Right lobe of liver (tissue), 6 donors: ENCODE results near the gene SPI1. TPM values are rescaled to one million over a fixed set of nuclear protein-coding genes. Genes with fewer than 3 reads are reported as not detected.

Experiments
- ATAC-seq, 4 donors: fragments of 200-7000 bp; cut with Tn5 transposase; one replicate each; pipeline ENCODE4 v1.9.1; 2020; ENCODE audit warnings: mild to moderate bottlenecking in 4 of 4, moderate library complexity in 4 of 4
- DNase-seq, 3 donors: peaks; one replicate each; pipeline ENCODE4 v3.0.0-alpha.2; 2020
- H3K27ac ChIP-seq, 3 donors: fragments of 200-600 bp; one replicate each; pipeline ENCODE4 v1.8.0; 2022
- H3K27me3 ChIP-seq, 2 donors: fragments of 200-600 bp; one replicate each; pipeline ENCODE4 v1.8.0; 2022
- H3K36me3 ChIP-seq, 4 donors: fragments of 200-600 bp; sonication (generic) in 1 of 4; one replicate each; pipeline versions ENCODE4 v1.5.1 to v1.8.0; 2017 to 2022; ENCODE audit warnings: control low read depth in 1 of 4
- H3K4me1 ChIP-seq, 4 donors: fragments of 200-600 bp; sonication (generic) in 1 of 4; one replicate each; pipeline versions ENCODE4 v1.5.1 to v1.8.0; 2017 to 2022; ENCODE audit warnings: control low read depth in 1 of 4
- H3K4me3 ChIP-seq, 3 donors: fragments of 200-600 bp; one replicate each; pipeline ENCODE4 v1.8.0; 2022
- H3K9me3 ChIP-seq, 4 donors: fragments of 200-600 bp; sonication (generic) in 1 of 4; one replicate each; pipeline versions ENCODE4 v1.5.1 to v1.8.0; 2017 to 2022; ENCODE audit warnings: control low read depth in 1 of 4
- POLR2A ChIP-seq: fragments of 450-650 bp; IDR thresholded peaks from one replicate; pipeline ENCODE4 v1.6.1; 2017; ENCODE audit warnings: antibody characterized with exemption, mild to moderate bottlenecking
- WGBS: methylation state at CpG from one replicate; pipeline ENCODE4 v1.1.6; 2018; ENCODE audit warnings: low coverage, low lambda C conversion rate; ENCODE audit not compliant: insufficient coverage; ENCODE audit errors: missing lambda C conversion rate; 5-methylcytosine and 5-hydroxymethylcytosine counted together
- intact Hi-C, 2 donors: fragments of 100-400 bp; cut with DNase I; formaldehyde crosslinking; loops; one replicate each; pipeline versions ENCODE4 v1.11.2 to v1.14.1; 2022
- total RNA-seq, 6 experiments: library from RNA; depleted of rRNA in 2 of 6; stranded (reverse); fragments of >200 nt in 2 of 6; fragmentation: NEBNext Ultra II Directional in 3 of 6; extraction: Animal tissue kit (Norgen Biotek cat#: 25700) in 3 of 6; gene quantifications; one replicate each; pipeline versions ENCODE4 v1.1.0 to v1.2.4, GENCODE V29; 2016 to 2023
- TF ChIP-seq, protein P1 (sequence below), 4 donors: fragments of 200-600 bp in 3 of 4; fragments of 450-650 bp in 1 of 4; IDR thresholded peaks; one replicate each; pipeline versions ENCODE4 v1.5.1 to v1.8.0; 2016 to 2022; ENCODE audit warnings: antibody characterized with exemption in 4 of 4, mild to moderate bottlenecking in 2 of 4
- donor health status: DM: no; HTN: yes; CAD: no.
- donor health status: DM: no; HTN: no; CAD: no.
- donor health status: DM: no; HTN: no; CAD: no.
- donor health status: DM: no; HTN: yes; CAD: no.
- donor health status: DM: no; HTN: yes; CAD: no.

The SPI1 gene
- total RNA-seq, 6 experiments from 2014 or later: 7.5 to 29.1 (median 10.1) TPM

DNA sequence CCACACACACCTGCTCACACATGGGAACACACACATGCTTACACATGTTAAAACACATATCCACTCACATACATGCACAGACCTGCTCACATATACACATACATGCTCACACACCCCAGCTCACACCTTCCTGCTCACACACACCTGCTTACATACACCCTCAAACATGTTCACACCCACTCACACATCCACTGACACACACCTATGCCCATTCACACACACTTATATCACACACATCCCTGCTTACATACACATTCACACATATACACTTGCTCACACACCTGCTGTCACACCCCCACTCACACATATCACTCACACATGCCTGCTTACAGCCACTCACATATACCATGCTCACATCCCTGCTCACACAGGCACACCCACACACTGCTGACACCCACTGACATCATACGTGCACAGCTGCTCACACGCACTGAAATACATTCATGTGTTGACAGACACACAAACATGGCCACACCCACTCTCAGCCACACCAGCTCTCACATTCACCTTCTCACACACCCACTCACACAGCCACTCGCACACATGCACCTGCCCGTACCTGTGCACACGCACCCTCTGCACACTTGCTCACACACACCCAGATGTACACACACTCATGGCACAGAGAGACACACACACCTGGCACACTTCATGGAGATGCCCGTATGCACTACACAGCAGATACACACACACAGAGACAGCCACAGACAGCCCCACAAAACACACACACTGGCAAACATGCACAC lies 20.2 kb downstream of the SPI1 start:
- intact Hi-C loops: loop anchor here in 1 of 2 donors (10.0 kb wide), 1 partner anchor 93 kb away; no protein-coding TSS in a partner anchor
- Histone ChIP-seq H3K9me3 (no peaks in the 10 kb centered on the region), H3K4me1 (no peaks in the 10 kb centered on the region), H3K4me3 (no peak overlapping the region), H3K27ac (no peak overlapping the region), H3K27me3 (no peaks in the 10 kb centered on the region), H3K36me3 (no peaks in the 10 kb centered on the region)
- no peak for TF ChIP-seq POLR2A
- TF ChIP-seq, protein P1, sequence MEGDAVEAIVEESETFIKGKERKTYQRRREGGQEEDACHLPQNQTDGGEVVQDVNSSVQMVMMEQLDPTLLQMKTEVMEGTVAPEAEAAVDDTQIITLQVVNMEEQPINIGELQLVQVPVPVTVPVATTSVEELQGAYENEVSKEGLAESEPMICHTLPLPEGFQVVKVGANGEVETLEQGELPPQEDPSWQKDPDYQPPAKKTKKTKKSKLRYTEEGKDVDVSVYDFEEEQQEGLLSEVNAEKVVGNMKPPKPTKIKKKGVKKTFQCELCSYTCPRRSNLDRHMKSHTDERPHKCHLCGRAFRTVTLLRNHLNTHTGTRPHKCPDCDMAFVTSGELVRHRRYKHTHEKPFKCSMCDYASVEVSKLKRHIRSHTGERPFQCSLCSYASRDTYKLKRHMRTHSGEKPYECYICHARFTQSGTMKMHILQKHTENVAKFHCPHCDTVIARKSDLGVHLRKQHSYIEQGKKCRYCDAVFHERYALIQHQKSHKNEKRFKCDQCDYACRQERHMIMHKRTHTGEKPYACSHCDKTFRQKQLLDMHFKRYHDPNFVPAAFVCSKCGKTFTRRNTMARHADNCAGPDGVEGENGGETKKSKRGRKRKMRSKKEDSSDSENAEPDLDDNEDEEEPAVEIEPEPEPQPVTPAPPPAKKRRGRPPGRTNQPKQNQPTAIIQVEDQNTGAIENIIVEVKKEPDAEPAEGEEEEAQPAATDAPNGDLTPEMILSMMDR (IDR thresholded peaks at IDR 0.05): no peak
- 100% methylated on average over 5 of the region's 6 CpGs for WGBS
- DNase-seq (peak in 1 of 3 donors; percentile 10), ATAC-seq (no peak)

DNA sequence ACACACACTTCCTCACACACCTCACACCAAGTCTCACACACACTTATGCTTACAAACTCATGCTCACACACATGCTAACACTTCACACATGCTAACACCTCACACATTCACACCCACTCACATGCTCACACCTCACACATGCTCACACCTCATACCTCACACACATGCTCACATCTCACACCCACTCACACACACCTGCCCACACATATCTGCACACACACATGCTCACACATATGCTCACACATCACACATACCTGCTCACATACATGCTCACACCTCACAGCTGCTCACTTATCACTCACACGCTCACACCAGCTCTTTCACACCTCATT lies 21.4 kb downstream of the SPI1 start:
- TF ChIP-seq, protein P1 (IDR thresholded peaks at IDR 0.05): no peak
- TF ChIP-seq POLR2A: no peak
- Histone ChIP-seq H3K36me3 (no peaks in the 10 kb centered on the region), H3K9me3 (no peaks in the 10 kb centered on the region), H3K27me3 (no peaks in the 10 kb centered on the region), H3K4me3 (no peak overlapping the region), H3K27ac (no peak overlapping the region), H3K4me1 (no peaks in the 10 kb centered on the region)
- intact Hi-C loops: loop anchor here in 1 of 2 donors (10.0 kb wide), 1 partner anchor 92 kb away; no protein-coding TSS in a partner anchor
- peak in 1 of 3 donors; percentile 4 for DNase-seq
- 100% methylated on average over 1 of the region's 1 CpG for WGBS
- ATAC-seq: no peak

DNA sequence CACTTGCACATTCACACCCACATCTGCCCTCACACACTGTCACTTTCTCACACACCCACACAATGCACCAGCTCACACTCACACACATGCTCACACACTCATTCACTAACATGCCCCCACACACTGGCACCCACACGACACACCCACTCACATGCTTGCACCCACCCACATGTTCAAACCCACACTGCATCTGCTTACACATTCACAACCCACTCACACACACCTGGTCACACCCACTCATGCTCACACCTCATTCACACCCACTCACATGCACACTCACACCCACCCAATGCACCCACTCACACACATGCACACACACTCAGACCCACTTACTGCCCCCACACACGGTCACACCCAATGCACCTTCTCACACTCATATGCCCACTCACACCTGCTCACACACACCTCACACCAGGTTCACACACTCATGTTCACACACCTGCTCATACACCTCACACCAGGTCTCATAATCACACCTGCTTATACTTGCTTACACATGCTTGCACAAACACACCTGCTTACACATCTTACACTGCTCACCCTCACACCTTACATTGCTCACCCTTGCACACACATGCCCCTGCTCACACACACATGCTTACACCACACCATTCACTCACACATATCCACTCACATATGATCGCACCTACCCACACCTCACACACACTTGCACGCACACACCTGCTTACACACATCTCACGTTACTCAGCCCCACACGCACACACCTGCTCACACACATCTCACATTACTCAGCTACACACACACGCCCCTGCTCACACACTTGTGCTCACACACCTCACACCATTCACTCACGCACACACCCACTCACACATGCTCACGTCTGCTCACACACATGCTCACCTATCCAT lies 22.0 kb downstream of the SPI1 start:
- Histone ChIP-seq H3K36me3 (no peaks in the 10 kb centered on the region), H3K27me3 (no peaks in the 10 kb centered on the region), H3K4me1 (no peaks in the 10 kb centered on the region), H3K4me3 (no peak overlapping the region), H3K9me3 (no peaks in the 10 kb centered on the region), H3K27ac (no peak overlapping the region)
- ATAC-seq (no peak), DNase-seq (peak in 1 of 3 donors; percentile 27)
- 84% methylated on average over 8 of the region's 9 CpGs for WGBS
- TF ChIP-seq, protein P1 (IDR thresholded peaks at IDR 0.05): no peak
- no peak for TF ChIP-seq POLR2A
- intact Hi-C loops: loop anchor here in 1 of 2 donors (10.0 kb wide), 1 partner anchor 92 kb away; no protein-coding TSS in a partner anchor

DNA sequence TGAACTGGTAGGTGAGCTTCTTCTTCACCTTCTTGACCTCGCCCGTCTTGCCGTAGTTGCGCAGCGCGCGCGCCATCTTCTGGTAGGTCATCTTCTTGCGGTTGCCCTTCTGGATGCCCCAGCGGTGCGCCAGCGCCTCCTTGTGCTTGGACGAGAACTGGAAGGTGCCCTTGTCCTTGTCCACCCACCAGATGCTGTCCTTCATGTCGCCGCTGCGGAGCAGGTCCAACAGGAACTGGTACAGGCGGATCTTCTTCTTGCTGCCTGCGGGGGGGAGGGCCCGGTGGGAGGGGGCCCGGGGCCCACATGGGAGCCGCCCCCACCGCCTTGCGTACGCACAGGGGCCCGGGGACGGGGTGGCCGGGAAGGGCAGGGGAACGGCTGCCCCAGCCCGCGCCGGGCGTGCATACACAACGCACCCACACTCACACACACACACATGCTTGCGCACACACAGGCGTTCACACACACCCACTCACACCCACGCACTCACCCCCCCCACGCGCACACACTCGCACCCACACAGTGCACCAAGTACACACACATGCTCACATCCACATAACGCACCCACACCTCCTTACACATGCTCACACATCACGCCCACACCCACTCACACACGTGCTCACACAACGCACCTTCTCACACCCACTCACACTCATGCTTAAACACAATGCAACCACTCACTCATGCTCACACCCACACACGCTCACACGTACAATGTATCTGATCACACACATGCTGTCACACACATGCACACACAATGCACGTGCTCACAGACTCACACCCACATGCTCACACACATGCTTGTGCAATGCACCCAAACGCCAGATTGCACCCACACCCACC lies 22.8 kb downstream of the SPI1 start:
- intact Hi-C loops: loop anchor here in 1 of 2 donors (10.0 kb wide), 1 partner anchor 91 kb away; no protein-coding TSS in a partner anchor
- ATAC-seq: peak; percentile 93 to 98 (median 96)
- H3K27ac ChIP-seq: peak overlapping the region; percentile 14 to 59 (median 42)
- no peak for TF ChIP-seq POLR2A
- TF ChIP-seq, protein P1 (IDR thresholded peaks at IDR 0.05): peak; percentile 93 to 97 (median 94)
- H3K36me3 ChIP-seq: no peaks in the 10 kb centered on the region
- peak overlapping the region; percentile 27 to 59 (median 52) for H3K4me3 ChIP-seq
- H3K4me1 ChIP-seq: no peaks in the 10 kb centered on the region
- DNase-seq: peak; percentile 93 to 95 (median 95)
- 70% methylated on average over 8 of the region's 47 CpGs for WGBS
- H3K9me3 ChIP-seq: no peaks in the 10 kb centered on the region
- H3K27me3 ChIP-seq: no peaks in the 10 kb centered on the region
